ENCODE data around the gene ZNF253. TPM values are rescaled to one million over a fixed set of nuclear protein-coding genes. Genes with fewer than 3 reads are reported as not detected.

ZNF253 gene
- total and polyA plus RNA-seq, 2 of the 8 experiments (the other 6 are each of a cell fraction or from before 2014, with no cell fraction given) = 8.3 to 64.0 TPM

GRCh38 chr19:19823916-19824315 is 41.8 kb upstream of the ZNF253 start:
- FAIRE-seq = no peak
- H3K27ac ChIP-seq (ENCODE audit: low read depth, low read length) = no peak overlapping the region
- no peak overlapping the region for H2BK5ac ChIP-seq (ENCODE audit: low read depth, low read length)
- TF ChIP-seq RAD21 (IDR thresholded peaks at IDR 0.05 in 1 of 2, conservative IDR thresholded peaks at IDR 0.05 in 1 of 2; ENCODE audit: low read depth in 2 of 2, low read length in 2 of 2) = no peak
- no peak for TF ChIP-seq GTF2F1 (IDR thresholded peaks at IDR 0.05; ENCODE audit: borderline replicate concordance, low read depth, low read length)
- H4K91ac ChIP-seq (replicated peaks; ENCODE audit: insufficient read length, low read length) = no peak overlapping the region
- H3K4ac ChIP-seq (replicated peaks; ENCODE audit: insufficient read length, low read depth, low read length) = no peak overlapping the region
- 63% methylated on average over 2 of the region's 2 CpGs; no CpG with 5 or more reads in 1 of the 2 experiments for WGBS, 2 experiments (ENCODE audit: extremely low coverage in 1 of 2, insufficient coverage in 1 of 2, insufficient read length in 1 of 2, insufficient replicate concordance in 2 of 2, low coverage in 1 of 2, low lambda C conversion rate in 2 of 2, missing lambda C conversion rate in 1 of 2)
- H2BK20ac ChIP-seq (ENCODE audit: low read length) = no peak overlapping the region
- no peak overlapping the region for H2AK5ac ChIP-seq (ENCODE audit: low read depth, low read length)
- CTCF ChIA-PET (ENCODE audit: partially characterized antibody) = no interaction called here
- H4K20me1 ChIP-seq (replicated peaks in 1 of 2; ENCODE audit: control insufficient read depth in 1 of 2, insufficient read depth in 2 of 2, low read length in 2 of 2) = no peaks in the 10 kb centered on the region
- H3K9me3 ChIP-seq (ENCODE audit: insufficient read depth in 2 of 2, low read depth in 1 of 2, low read length in 1 of 2) = peaks cover 3 to 5% of the 10 kb centered on the region in 2 experiments; a peak in 1 of 4 replicates
- H3K18ac ChIP-seq (ENCODE audit: extremely low read depth, low read length) = no peak overlapping the region
- H2AFZ ChIP-seq (ENCODE audit: low read length) = no peak overlapping the region
- no peak for DNase-seq (ENCODE audit: low read depth in 1 of 2, low spot score in 2 of 2)
- H3K27me3 ChIP-seq (replicated peaks in 1 of 4; ENCODE audit: control insufficient read depth in 3 of 4, extremely low read depth in 1 of 4, insufficient read depth in 3 of 4, low read length in 3 of 4) = no peaks in the 10 kb centered on the region
- no peak overlapping the region for H4K5ac ChIP-seq (ENCODE audit: insufficient read length, low read depth, low read length)
- no peak overlapping the region for H3K4me3 ChIP-seq (ENCODE audit: extremely low read depth in 1 of 4, insufficient read depth in 2 of 4, low read depth in 3 of 4, low read length in 4 of 4)
- no peak overlapping the region for H3K23ac ChIP-seq (ENCODE audit: insufficient read length)
- H3K23me2 ChIP-seq (ENCODE audit: low read depth, low read length) = no peaks in the 10 kb centered on the region
- H3K4me2 ChIP-seq (ENCODE audit: insufficient read depth in 1 of 2, low read depth in 2 of 2, low read length in 2 of 2) = no peak overlapping the region
- no peaks in the 10 kb centered on the region for H3K4me1 ChIP-seq (replicated peaks in 1 of 4; ENCODE audit: control insufficient read depth in 3 of 4, insufficient read depth in 4 of 4, low read length in 3 of 4)
- no peak overlapping the region for H2BK120ac ChIP-seq (replicated peaks; ENCODE audit: low read depth, low read length)
- no peaks in the 10 kb centered on the region for H3K36me3 ChIP-seq (ENCODE audit: control insufficient read depth in 2 of 4, insufficient read depth in 4 of 4, low read length in 3 of 4)
- H3K56ac ChIP-seq (replicated peaks; ENCODE audit: insufficient read length, low read depth, low read length) = no peak overlapping the region
- no peak overlapping the region for H3K9ac ChIP-seq (replicated peaks in 1 of 4; ENCODE audit: extremely low read depth in 1 of 4, low read depth in 3 of 4, low read length in 3 of 4)
- H2BK12ac ChIP-seq (ENCODE audit: low read depth, low read length) = no peak overlapping the region
- H3K79me1 ChIP-seq (ENCODE audit: low read depth, low read length) = no peaks in the 10 kb centered on the region
- H4K8ac ChIP-seq (ENCODE audit: extremely low read depth, insufficient read depth, low read length) = no peak overlapping the region
- POLR2A ChIA-PET (ENCODE audit: partially characterized antibody) = interaction anchor here (1.0 to 2.6 kb wide), 2 partner anchors 36 to 77 kb away, joined by 3 to 8 read pairs; partner anchors contain the start of gene ZNF93
- peaks cover 0 to 17% of the 10 kb centered on the region in 2 experiments; a peak in 2 of 4 replicates for H3K79me2 ChIP-seq (ENCODE audit: control insufficient read depth in 1 of 2, insufficient read depth in 2 of 2, low read length in 2 of 2)
- no peak overlapping the region for H2BK15ac ChIP-seq (ENCODE audit: low read length)
- no peak overlapping the region for H3K14ac ChIP-seq (ENCODE audit: insufficient read length)

Measured in H1 (cell line).